Embryonic facial prominence (tissue), 1 donor: ENCODE data around the gene VPS13D.

Source experiments
- DNase-seq: peaks from one replicate; pipeline ENCODE4 v3.0.0-alpha.2; 2016; ENCODE audit errors: extremely low spot score

VPS13D gene

DNA sequence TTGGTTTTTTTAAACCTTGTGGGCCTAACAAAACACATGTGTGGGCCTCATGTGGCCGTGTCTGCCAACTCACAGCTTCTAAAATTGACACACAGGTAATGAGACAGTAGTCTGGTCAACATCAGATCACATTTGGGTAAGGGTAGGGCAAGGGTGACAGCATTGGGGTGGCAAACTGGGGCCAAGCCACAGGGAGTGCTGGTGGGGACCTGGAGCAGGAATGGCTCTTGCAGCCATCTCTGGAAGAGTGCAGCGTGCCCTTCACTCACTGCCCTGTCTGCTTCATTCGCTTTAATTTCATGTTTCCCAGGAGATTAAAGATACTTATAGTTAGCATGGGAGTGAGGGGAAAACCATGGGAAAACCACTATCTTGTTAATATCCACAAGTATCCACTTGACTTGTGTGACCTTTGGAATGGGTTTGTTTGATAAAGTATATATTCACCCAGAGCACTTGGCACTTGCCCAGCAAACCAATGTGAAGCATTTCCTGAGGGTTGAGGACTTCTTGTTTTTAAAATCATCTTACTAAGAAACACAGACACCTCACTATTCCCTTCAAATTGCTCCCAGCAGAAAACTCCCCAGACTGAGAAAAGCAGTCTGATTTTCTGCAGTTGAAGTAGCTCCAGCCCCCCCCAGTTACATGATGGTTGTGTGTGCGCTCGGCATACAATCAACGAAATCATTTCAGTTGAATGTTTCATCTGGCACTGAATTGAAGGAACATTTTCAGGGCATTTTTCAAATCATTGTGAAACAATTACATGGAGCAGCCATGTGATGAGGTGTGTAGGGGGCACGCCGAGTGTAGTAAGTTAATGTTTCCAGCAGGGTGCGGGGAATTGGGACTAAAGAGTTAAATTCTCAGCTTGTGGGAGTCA lies 175.7 kb downstream of the VPS13D start:
- no peak for DNase-seq

DNA sequence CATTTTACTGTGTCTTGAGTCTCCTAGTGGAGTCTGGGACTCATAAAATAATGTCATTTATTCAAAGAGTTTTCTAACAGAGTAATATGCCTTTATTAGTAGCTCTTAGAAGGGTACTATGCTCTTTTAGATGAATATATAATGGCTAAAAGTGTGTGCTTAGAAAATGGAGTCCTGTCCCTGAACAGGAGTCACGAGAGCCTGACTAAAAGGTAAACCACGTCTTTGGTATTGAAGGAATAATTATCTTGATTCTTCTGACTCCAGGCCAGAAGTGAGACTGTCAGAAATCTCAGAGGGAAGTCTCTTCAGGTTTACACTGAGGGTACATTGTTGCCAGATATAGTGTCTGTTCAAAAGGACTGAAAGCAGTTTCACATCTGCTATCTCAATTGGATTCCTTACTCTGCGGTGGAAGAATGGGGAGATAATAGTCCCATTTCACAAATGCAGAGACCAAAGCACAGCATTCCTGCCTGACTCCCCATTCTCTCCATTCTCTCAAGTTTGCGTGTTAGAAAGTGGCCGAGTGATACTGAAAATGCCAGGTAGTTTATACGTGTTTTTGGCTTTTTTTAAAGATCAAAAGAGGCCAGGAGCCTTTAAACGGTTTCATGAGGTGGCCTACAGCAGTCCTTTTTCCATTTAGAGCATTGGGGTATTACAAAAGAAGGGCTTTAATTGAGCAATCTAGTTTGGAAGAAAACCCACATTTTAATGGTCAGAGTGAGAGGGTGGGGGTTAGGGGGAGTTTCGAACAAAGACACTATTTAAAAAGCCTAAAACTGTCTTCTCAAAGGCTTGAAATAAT lies 176.6 kb downstream of the VPS13D start:
- DNase-seq, result no peak

DNA sequence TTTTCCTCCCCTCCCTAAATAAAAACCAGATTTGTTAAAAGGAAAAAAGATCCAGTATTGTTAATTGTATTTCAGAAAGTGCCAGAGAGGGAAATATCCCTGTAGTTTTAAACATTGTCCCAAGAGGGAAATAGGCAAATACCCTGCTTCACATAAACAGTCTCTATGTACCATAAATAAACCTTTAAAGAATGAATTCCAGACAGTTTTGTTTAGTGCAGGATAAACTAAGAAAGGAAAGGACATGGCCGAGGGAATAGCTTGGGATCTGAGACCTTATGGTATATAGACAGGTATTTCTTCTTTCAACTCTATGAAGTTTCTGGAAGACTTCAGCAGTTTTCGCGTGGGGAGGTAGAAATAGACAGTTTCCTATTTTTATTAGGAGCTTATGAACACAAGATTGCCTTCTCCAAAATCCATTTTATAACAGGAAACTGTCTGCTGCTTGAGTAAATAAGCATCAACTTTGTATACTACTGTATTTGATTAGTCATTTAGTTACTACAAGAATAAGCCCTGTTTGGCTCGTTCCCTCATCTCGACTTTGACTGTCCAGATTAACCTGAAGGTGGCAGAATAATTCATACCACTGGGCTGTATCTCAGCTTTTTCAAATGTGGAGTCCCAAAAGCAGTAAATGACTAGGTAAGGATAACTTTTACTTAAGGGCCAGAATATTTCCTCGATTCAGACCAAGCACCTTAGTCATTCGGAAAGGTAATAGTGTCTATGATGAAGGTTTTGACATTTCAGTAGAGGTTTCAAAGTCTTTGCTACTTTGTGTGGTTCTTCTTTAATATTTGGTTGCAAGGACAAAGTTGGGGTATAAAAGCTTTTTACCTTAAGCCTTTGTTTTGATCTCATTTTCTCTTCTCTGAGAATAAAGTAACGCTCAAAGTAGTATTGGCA lies 177.5 kb downstream of the VPS13D start:
- DNase-seq, result no peak

DNA sequence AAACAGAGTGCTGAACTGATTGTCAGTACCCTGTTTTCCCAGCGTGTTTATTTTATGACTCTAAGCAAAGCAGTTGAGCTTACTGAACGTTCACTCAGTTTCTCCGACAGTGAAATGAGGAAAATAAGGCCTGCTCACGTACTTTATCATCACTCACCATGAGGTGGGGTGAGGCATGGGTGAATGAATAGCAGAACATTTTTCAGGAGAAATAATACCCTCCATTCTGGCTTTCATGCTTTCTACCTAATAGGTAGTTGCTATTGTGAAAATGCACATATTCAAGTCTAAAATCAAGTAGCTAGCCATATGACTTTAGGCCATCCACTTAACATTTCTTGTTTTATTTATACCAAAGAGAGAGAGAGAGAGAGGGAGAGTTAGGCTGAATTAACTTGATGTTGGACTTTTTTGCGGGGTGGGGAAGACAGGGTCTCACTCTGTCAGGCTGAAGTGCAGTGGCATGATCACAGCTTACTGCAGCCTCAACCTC lies 178.2 kb downstream of the VPS13D start:
- DNase-seq, result no peak

DNA sequence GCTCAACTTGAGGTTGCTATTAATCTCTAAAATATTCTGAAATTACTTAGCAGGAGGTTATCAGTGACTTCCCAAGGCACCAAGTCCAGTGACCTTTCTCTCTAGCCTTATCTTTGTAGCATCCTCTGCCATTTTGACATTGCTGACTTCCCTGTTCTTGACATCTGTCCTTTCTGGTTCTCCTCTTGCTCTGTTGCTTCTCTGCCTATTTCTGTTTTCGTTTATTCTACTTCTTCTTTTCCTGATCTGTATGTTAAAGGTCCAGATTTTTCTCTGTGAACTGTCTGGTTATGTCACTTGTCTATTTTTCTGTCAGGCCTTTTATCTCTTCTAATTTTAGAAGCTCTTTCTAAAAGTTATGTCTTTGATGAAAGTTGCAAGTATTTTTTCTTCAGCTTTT lies 178.8 kb downstream of the VPS13D start:
- no peak for DNase-seq

DNA sequence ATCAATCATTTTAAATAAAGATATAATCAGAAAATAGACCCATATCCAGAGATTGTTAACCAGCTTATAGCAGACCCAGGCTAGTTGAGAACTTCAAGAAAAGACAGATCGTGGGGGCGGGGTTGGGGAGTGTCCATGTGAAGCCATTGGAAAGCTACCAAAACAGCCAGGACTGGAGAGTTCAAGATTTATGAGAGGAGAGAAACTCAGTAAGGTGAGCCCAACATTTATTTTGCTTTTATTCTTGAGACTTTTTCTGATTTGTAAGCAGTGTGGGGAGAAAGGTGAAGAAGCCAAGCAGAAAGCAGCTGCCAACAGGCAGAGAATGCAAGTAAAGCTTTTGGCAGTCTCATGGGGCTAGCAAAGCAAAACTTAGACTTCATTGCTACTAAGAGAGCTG lies 179.9 kb downstream of the VPS13D start:
- DNase-seq, result no peak

DNA sequence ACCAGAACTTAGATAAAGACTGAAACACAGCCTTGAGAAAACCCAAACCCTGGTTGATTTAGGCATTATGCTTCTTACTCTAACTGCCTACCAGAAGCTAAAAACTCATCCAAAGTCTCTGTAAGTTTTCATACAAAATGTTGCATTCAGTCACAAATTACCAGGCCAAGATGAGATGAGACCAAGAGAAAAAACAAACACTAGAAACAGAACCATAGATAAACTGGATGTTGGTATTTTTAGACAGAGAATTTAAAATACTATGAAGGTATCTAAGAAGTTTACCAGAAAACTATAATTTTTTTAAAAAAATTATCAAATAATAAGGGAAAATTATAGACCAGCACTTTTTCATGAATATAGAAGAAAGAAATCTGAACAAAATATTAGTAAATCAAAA lies 180.5 kb downstream of the VPS13D start:
- DNase-seq, result no peak

DNA sequence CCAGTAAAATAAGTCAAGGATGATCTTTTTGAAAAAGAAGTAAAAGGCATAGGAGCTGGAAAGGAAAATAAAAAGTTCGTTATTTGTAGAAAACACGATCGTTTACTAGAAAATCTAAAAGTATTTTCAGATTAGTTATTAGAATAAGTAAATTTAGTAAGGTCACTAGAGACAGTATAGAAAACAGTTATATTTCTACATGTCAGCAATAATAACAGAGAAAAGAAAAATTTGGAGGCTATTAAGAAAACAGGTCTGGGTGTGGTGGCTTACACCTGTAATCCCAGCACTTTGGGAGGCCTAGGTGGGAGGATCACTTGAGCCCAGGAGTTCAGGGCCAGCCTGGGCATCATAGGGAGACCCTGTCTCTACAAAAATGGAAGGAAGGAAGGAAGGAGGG lies 181.3 kb downstream of the VPS13D start:
- DNase-seq, result no peak

DNA sequence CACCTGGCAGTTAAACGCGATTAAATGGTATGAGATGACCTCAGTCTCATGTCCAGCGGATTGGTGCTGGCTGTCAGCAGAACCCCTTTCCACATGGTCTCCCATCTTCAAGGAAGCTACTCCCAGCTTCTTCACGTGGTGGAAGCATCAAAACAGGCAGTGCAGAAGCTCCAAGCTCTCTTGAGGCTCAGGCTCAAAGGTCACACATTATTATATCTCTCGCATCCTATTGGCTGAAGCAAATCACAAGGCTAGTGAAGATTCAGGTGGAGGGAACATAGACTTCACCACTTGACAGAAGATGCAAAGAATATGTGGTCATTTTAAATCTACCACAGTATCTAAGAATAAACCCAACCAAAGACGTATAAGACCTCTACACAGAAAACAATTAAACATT lies 181.9 kb downstream of the VPS13D start:
- DNase-seq, result no peak

DNA sequence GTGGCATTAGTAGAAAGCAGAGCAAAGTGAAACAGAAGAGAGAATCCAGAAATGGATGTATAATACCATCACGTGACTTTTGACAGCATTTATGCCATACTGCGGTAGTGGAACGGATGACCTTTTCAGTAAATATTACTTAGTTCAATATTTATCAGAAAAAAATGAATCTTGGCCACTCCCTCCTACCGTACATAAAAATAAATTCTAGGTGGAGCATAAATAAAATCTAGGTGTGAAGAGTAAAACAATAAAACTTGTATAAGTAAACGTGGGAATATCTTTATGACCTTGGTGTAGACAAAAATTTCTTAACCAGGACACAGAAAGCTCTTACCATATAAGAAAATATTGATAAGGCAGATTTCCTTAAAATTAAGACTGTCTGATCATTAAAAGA lies 182.6 kb downstream of the VPS13D start:
- DNase-seq, result no peak

DNA sequence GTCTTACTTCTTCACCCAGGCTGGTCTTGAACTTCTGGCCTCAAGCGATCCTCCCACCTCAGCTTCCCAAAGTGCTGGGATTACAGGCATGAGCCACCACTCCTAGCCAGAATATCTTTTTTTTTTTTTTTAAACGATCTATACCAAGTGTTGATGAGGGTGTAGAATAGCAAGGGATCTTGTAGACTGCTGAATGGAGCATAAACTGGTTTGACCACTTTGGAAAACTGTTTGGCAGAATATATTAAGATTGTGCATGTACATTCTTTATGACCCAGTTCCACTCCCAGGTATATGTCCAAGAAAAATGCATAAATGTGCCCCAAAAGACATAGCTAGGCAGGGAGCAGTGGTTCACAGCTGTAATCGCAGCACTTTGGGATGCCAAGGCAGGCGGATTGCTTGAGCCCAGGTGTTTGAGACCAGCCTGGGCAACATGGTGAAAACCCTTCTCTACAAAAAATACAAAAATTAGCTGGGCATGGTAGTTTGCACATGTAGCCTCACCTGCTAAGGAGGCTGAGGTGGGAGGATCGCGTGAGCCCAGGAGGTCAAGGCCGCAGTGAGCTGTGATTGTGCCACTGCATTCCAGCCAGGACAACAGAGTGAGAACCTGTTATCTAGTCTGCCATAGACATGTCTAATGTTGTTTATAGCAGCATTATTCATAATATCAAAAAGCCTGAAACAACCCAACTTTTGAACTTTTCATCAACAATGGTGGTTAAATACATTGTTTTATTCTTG lies 184.0 kb downstream of the VPS13D start:
- no peak for DNase-seq

DNA sequence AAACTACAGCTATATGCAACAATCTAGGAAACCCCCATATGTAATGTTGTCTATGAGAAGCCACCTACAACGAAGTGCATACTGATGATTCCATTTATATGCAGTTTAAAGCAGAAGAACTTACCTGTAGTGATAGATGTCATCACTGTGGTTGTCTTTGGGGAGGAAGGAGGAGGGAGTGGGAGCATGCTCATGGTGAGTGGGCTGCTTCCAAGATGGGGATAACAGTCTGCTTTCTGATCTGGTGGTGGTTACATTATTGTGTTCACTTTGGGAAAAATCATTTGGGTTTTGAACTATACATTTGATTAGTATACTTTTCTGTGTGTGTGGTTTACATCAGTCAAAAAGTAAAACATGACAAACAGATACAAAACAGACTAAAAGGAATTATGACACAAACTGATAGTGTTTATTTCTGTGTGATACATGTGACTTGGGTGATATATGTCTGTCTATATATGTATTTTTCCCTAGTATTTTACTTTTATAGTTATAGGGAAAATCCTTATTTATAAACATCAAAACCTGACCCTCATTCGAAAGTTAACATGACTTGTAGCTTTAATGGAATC lies 184.7 kb downstream of the VPS13D start:
- no peak for DNase-seq

DNA sequence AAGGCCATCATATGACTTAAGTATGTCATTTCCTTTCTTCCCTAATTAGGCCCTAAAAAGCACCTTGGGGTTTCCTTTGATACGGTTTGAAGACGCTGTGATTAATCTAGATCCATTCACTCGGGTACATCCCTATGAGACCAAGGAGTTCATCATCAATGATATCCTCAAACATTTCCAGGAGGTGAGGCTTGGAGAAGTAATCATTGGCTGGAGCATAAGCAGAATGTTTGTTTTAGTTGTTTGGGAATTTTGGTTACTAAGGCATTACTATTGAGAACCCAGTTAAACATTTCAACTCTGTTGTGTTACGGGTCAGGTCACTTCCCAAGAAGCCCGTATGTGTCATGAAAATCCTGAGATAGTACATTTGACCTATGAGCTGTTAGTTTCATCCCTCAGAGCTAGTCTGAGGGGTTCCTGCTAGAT lies 185.2 kb downstream of the VPS13D start:
- DNase-seq, result no peak

DNA sequence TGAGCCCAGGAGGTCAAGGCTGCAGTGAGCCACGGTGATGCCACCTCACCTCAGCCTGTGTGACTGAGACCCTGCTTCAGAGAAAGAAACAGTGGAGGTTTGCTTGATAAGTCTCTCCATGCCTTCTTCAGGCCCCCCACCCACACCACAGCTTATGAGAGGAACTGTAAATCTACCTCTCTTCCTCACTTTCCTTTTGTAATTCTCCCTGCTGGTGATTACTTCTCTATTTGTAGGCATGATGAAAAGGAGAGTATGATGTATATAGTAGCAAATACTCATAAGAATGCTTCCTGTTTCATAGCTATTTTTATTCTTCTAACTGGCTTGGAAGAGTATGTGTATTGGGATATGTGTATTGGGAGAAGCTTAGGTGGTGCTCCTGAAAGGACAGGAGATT lies 186.3 kb downstream of the VPS13D start:
- no peak for DNase-seq

DNA sequence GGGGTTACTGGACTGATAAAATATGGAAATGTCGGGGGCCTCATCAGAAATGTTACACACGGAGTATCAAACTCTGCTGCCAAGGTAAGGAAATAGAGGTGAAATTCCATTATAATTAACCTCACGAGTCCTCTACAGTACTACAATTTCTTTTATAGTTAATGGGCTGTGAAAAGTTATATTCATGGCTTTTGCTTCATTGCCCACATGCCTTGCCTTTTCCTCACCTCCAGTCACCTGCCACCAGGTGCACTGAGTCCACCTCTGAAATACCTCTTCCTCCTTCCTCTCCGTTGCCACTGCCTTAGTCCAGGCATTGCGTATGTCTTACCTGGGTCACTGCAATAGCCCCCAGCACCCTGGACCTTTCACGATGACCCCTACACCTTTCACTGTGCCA lies 186.9 kb downstream of the VPS13D start:
- DNase-seq, result no peak

DNA sequence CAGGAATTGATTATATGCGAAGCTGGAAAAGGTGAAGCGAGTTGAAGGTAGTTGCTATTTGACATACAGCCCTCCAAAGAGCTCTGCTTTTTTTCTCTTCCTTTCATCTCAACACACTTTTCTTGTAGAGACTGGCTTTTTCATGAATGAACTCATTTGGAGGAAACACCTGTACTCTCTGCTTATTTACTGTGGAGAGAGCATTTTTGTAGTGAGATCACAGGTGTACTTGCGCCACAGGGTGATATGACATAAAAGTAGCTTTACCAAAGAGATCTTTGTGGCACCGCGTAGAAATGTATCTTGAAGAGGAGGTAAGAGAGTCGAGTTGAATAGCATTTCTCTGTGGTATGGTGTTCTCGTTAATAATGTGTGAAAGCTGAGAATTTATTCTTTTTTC lies 187.6 kb downstream of the VPS13D start:
- DNase-seq, result no peak

DNA sequence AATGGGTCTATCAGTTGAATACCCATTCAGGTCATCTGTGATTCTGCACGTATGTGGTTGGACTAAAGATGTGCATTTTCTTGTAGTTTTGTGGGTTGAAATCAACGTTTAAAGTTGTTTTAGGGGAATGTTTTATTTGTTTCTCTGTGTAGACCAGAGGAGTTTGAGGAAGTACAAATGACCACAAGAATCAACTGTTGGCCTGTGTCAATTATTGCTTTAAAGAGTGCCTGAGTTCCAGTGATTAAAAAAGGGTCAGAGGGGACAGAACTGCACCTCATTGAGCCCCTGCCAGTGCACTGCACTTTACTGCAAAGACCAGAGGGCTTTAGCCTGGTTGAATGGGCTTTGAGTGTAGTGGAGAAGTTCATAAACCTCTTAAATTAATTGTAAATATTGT lies 190.3 kb downstream of the VPS13D start:
- DNase-seq, result no peak

DNA sequence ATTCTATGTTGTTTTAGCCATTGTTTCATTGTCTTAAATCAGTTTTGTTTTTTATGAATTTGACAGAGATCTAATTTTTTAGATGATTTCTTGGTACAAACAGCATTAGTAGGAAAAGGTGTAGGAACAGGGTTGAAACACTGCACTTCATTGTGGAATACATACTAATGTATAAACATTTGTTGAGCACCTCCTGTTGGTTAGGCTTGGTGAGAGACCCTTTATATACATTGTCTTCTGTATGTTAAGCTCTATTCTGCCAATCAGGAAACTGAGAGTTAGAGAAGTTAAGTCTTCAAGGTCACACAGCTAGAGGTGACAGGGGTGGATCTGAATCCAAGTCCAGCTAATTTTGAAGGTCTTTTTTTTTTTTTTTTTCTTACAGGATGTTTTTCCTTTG lies 192.7 kb downstream of the VPS13D start:
- no peak for DNase-seq

DNA sequence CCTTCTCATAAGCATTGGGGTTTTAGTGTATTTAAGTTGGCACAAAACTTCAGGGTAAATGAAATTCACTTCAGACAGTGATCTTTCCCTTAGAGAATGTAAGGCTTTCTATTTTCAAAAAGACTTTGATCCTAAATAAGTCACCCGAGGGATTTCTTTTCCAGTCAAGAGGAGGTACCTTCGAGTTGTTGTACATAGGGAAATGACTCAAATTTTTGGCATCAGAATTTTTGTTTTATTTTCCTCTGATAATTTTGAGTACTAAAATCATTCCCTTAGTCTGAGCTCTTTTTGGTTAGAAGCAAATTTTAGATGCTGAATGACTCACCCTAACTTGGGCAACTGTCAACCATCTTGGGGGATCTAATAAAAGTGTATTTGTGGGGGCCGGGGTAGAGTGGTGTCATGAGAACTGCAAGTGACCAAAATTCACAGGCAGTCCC lies 194.3 kb downstream of the VPS13D start:
- no peak for DNase-seq

DNA sequence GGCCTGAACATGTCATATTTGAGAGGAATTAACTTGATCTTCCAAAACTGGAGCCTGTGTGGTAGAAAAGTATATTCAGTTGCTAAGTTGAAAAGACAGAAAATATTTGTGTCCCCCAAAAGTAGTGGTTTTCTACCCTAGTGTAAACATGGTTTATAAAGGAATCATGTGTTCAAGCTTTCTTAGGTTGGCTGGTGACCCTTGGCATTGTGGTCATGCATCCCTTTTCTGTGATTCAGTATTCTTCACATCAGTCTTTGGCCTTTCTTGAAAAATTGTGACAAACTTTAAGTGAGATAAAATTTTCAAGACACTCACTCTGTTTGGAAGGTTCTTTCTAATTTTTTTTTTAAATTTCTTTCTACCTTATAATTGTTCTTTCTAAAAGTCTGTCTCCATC lies 195.0 kb downstream of the VPS13D start:
- no peak for DNase-seq

DNA sequence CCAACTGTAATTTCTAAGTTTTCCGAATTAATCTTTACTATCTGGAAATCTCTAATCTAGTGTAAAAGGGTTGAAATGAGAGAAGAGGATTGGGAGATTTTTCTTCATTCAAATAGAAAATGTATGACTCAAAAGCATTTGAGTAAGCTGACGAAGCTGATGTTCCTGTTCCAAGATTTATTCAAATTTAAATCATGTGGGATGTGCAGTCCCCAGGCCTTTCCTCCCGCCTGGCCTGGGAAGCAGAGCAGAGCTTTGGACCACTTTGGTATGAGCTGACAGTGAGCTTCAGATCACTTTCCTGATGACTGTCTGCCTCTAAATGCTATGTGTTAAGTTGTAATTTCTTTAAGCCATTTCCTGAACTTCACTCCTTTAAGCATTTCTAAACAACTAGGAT lies 196.2 kb downstream of the VPS13D start:
- no peak for DNase-seq
